ENCODE data around the gene FEZ2. TPM values are rescaled to one million over a fixed set of nuclear protein-coding genes. Genes with fewer than 3 reads are reported as not detected.

FEZ2 gene
- total RNA-seq, 1 experiment from 2014 or later = 52.6 TPM

DNA sequence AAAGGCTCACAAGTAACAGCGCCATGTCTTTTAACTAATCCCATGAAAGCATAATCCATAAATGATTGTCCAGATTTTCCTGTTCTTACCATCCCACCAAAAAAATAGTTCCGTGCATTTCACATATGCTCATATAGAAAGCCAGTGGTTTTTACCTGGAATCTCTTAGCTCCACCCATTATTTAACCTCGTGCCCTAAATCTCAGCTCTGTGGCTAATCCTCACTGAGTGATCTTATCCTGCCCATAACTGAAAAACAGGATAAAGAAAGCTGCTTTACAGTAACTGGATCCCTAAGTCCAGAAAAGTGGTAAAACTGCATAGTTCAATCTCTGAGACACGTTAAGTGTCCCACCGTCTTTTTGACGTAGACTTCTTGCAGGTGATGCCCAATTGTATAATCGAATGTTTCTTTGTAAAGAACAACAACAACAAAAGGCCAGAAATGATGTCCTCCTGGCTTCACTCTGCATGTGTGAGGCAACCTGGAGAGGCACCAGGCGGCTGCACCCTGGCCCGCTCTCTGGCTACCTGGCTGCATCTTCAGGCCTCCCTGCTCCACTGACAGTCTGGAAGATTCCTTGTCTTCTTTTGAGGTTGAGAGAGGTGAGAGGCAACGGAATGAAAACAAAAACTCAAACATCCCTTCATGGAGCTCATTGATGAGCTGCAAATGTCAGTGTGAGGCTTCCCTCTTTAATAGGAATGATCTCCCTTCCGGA is 38.6 kb downstream of the FEZ2 start:
- no peaks in the 10 kb centered on the region for H3K27me3 ChIP-seq (ENCODE audit: low read length)
- no TSS peak for BruUV-seq (replicated peaks)
- ChIA-PET CTCF (interaction anchor here (0.6 kb wide), 1 partner anchor 58 kb away, joined by 4 read pairs; no protein-coding TSS in a partner anchor), POLR2A (ENCODE audit: unreplicated experiment) (no interaction called here)
- DNase-seq = no peak
- no peak overlapping the region for H3K4me3 ChIP-seq (ENCODE audit: low read length)
- no peak overlapping the region for H3K9ac ChIP-seq (ENCODE audit: low read length)
- peaks cover 56% of the 10 kb centered on the region for H3K79me2 ChIP-seq (ENCODE audit: low read length)
- intact Hi-C loops (cut with micrococcal nuclease) = no loop called here
- no peak overlapping the region for H2AFZ ChIP-seq (ENCODE audit: low read length)
- peaks cover 12% of the 10 kb centered on the region for H3F3A ChIP-seq (ENCODE audit: low read length, unreplicated experiment)
- H3K4me1 ChIP-seq (ENCODE audit: insufficient read depth, low read length) = peaks cover 74% of the 10 kb centered on the region
- peaks cover 31% of the 10 kb centered on the region for H3K36me3 ChIP-seq (ENCODE audit: low read depth, low read length)
- no peaks in the 10 kb centered on the region for H3K9me2 ChIP-seq (replicated peaks; ENCODE audit: low read length)
- H3K9me3 ChIP-seq (ENCODE audit: low read length) = no peaks in the 10 kb centered on the region
- no peak for ATAC-seq
- H3K27ac ChIP-seq (ENCODE audit: low read length) = no peak overlapping the region
- H3K4me2 ChIP-seq (ENCODE audit: low read length) = no peak overlapping the region
- no peak for TF ChIP-seq EZH2 (IDR thresholded peaks at IDR 0.05; ENCODE audit: low read length, unreplicated experiment)
- TF ChIP-seq CTCF (conservative IDR thresholded peaks at IDR 0.05; ENCODE audit: low read depth, low read length) = no peak
- TF ChIP-seq EZH2phosphoT487 (IDR thresholded peaks at IDR 0.05; ENCODE audit: borderline replicate concordance, low read length) = no peak
- no peaks in the 10 kb centered on the region for H4K20me1 ChIP-seq (ENCODE audit: low read length)

- peaks cover 41% of the 10 kb centered on the region for H3K36me3 ChIP-seq (ENCODE audit: low read depth, low read length)
- H3K4me1 ChIP-seq (ENCODE audit: insufficient read depth, low read length) = peaks cover 49% of the 10 kb centered on the region
- no peaks in the 10 kb centered on the region for H3K9me3 ChIP-seq (ENCODE audit: low read length)
- H3K9me2 ChIP-seq (replicated peaks; ENCODE audit: low read length) = no peaks in the 10 kb centered on the region
- intact Hi-C loops (cut with micrococcal nuclease) = no loop called here
- BruUV-seq (replicated peaks) = no TSS peak
- H3K4me3 ChIP-seq (ENCODE audit: low read length) = no peak overlapping the region
- peaks cover 39% of the 10 kb centered on the region for H3K79me2 ChIP-seq (ENCODE audit: low read length)
- H3F3A ChIP-seq (ENCODE audit: low read length, unreplicated experiment) = no peaks in the 10 kb centered on the region
- POLR2A ChIA-PET (ENCODE audit: unreplicated experiment) = interaction anchor here (0.5 kb wide), 1 partner anchor 12 kb away, joined by 7 read pairs; no protein-coding TSS in a partner anchor
- no peak overlapping the region for H3K9ac ChIP-seq (ENCODE audit: low read length)
- H3K4me2 ChIP-seq (ENCODE audit: low read length) = no peak overlapping the region
- H4K20me1 ChIP-seq (ENCODE audit: low read length) = no peaks in the 10 kb centered on the region
- TF ChIP-seq CTCF (conservative IDR thresholded peaks at IDR 0.05; ENCODE audit: low read depth, low read length) = no peak
- no peak for TF ChIP-seq EZH2 (IDR thresholded peaks at IDR 0.05; ENCODE audit: low read length, unreplicated experiment)
- no peak for TF ChIP-seq EZH2phosphoT487 (IDR thresholded peaks at IDR 0.05; ENCODE audit: borderline replicate concordance, low read length)
- ATAC-seq (no peak), DNase-seq (peak; percentile 33)
- no peaks in the 10 kb centered on the region for H3K27me3 ChIP-seq (ENCODE audit: low read length)
- CTCF ChIA-PET = interaction anchor here (1.0 kb wide), 1 partner anchor 204 kb away, joined by 3 read pairs; no protein-coding TSS in a partner anchor
- no peak overlapping the region for H3K27ac ChIP-seq (ENCODE audit: low read length)
- no peak overlapping the region for H2AFZ ChIP-seq (ENCODE audit: low read length)
Measured at GRCh38 chr2:36556842-36557241, 41.1 kb downstream of the FEZ2 start.

DNA sequence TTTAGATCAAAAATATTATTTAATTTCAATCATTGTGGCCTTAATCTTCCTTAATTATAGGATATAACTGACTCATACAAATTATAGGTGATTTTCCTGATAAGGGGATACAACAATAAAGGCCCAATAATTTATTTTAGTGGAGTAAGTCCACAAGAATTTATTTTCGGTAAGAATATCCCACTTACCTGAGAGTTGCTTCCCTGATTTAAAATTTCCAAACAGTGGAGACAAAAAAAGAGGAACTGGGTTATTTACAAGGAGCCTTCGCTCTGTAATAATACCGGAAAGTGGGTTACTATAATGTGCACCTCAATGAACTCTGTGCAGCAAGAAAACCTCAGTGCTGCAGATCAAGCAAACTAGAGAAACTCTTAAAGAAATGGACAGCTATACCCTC is 42.2 kb downstream of the FEZ2 start:
- CTCF ChIA-PET = no interaction called here
- no peaks in the 10 kb centered on the region for H3K9me2 ChIP-seq (replicated peaks; ENCODE audit: low read length)
- H3F3A ChIP-seq (ENCODE audit: low read length, unreplicated experiment) = no peaks in the 10 kb centered on the region
- TF ChIP-seq CTCF (conservative IDR thresholded peaks at IDR 0.05; ENCODE audit: low read depth, low read length) (no peak), EZH2 (IDR thresholded peaks at IDR 0.05; ENCODE audit: low read length, unreplicated experiment) (no peak), EZH2phosphoT487 (IDR thresholded peaks at IDR 0.05; ENCODE audit: borderline replicate concordance, low read length) (no peak)
- no peak overlapping the region for H3K27ac ChIP-seq (ENCODE audit: low read length)
- no peak overlapping the region for H2AFZ ChIP-seq (ENCODE audit: low read length)
- BruUV-seq (replicated peaks) = no TSS peak
- no peaks in the 10 kb centered on the region for H4K20me1 ChIP-seq (ENCODE audit: low read length)
- no peak for DNase-seq
- intact Hi-C loops (cut with micrococcal nuclease) = no loop called here
- POLR2A ChIA-PET (ENCODE audit: unreplicated experiment) = interaction anchor here (0.6 kb wide), 1 partner anchor 199 kb away, joined by 3 read pairs; no protein-coding TSS in a partner anchor
- peaks cover 36% of the 10 kb centered on the region for H3K79me2 ChIP-seq (ENCODE audit: low read length)
- H3K27me3 ChIP-seq (ENCODE audit: low read length) = no peaks in the 10 kb centered on the region
- H3K4me1 ChIP-seq (ENCODE audit: insufficient read depth, low read length) = peaks cover 40% of the 10 kb centered on the region
- no peak for ATAC-seq
- H3K4me3 ChIP-seq (ENCODE audit: low read length) = no peak overlapping the region
- H3K4me2 ChIP-seq (ENCODE audit: low read length) = no peak overlapping the region
- H3K9me3 ChIP-seq (ENCODE audit: low read length) = no peaks in the 10 kb centered on the region
- no peak overlapping the region for H3K9ac ChIP-seq (ENCODE audit: low read length)
- H3K36me3 ChIP-seq (ENCODE audit: low read depth, low read length) = peaks cover 50% of the 10 kb centered on the region
